HG03064 (cell line): ENCODE measurements around the gene KIF16B.
"Not testable (repeated sequence)": the region's sequence is repeated elsewhere in the genome, so short reads cannot be mapped to it uniquely, and the experiment has no call there.

Experiments used
- ATAC-seq: cut with Tn5 transposase; IDR thresholded peaks from one replicate; pipeline ENCODE4 v1.9.1; 2021; ENCODE audit warnings: low read depth; ENCODE audit not compliant: unreplicated experiment

KIF16B gene

GRCh38 chr20:16441546-16442164 lies 131.6 kb downstream of the KIF16B start:
- ATAC-seq, result no peak

GRCh38 chr20:16440686-16441085 lies 132.6 kb downstream of the KIF16B start:
- no peak for ATAC-seq

GRCh38 chr20:16439540-16439939 lies 133.7 kb downstream of the KIF16B start:
- ATAC-seq, result not testable (repeated sequence)

GRCh38 chr20:16438100-16438499 lies 135.1 kb downstream of the KIF16B start:
- ATAC-seq, result no peak

GRCh38 chr20:16437387-16437996 lies 135.8 kb downstream of the KIF16B start:
- no peak for ATAC-seq

GRCh38 chr20:16434062-16434664 lies 139.1 kb downstream of the KIF16B start:
- ATAC-seq, result no peak

- ATAC-seq, result no peak
Observed at GRCh38 chr20:16433293-16433580, 140.0 kb downstream of the KIF16B start.

GRCh38 chr20:16432466-16433292 lies 140.6 kb downstream of the KIF16B start:
- ATAC-seq, result no peak

GRCh38 chr20:16428112-16428511 lies 145.1 kb downstream of the KIF16B start:
- ATAC-seq, result no peak

- no peak for ATAC-seq
Observed at GRCh38 chr20:16427571-16427970, 145.7 kb downstream of the KIF16B start.

GRCh38 chr20:16424780-16425179 lies 148.5 kb downstream of the KIF16B start:
- no peak for ATAC-seq

- no peak for ATAC-seq
Observed at GRCh38 chr20:16423311-16424212, 149.7 kb downstream of the KIF16B start.

- ATAC-seq, result no peak
Observed at GRCh38 chr20:16419138-16419715, 154.0 kb downstream of the KIF16B start.

- no peak for ATAC-seq
Observed at GRCh38 chr20:16418616-16419015, 154.6 kb downstream of the KIF16B start.

- no peak for ATAC-seq
Observed at GRCh38 chr20:16417001-16417400, 156.2 kb downstream of the KIF16B start.

GRCh38 chr20:16415071-16416053 lies 157.9 kb downstream of the KIF16B start:
- no peak for ATAC-seq

- no peak for ATAC-seq
Observed at GRCh38 chr20:16412906-16413305, 160.3 kb downstream of the KIF16B start.

GRCh38 chr20:16411361-16411760 lies 161.9 kb downstream of the KIF16B start:
- no peak for ATAC-seq

GRCh38 chr20:16410626-16411025 lies 162.6 kb downstream of the KIF16B start:
- no peak for ATAC-seq
